Mucosa of rectum (tissue), 2 donors: ENCODE results near the gene VRTN.
"Not testable (repeated sequence)": the region's sequence is repeated elsewhere in the genome, so short reads cannot be mapped to it uniquely, and the experiment has no call there.

ENCODE experiments used
- H3K27ac ChIP-seq, 2 donors: one replicate each; pipeline ENCODE4 v1.7.0; 2013; ENCODE audit warnings: inconsistent platforms in 2 of 2, low read depth in 2 of 2, low read length in 2 of 2
- H3K27me3 ChIP-seq, 2 donors: one replicate each; pipeline ENCODE4 v1.7.0; 2013; ENCODE audit warnings: low read length in 2 of 2; ENCODE audit not compliant: control insufficient read depth in 2 of 2, insufficient read depth in 2 of 2
- H3K36me3 ChIP-seq, 2 donors: one replicate each; pipeline ENCODE4 v1.7.0; 2013; ENCODE audit warnings: low read length in 2 of 2; ENCODE audit not compliant: control insufficient read depth in 2 of 2, insufficient read depth in 2 of 2
- H3K4me1 ChIP-seq, 2 donors: one replicate each; pipeline ENCODE4 v1.7.0; 2013; ENCODE audit warnings: low read length in 2 of 2, mild to moderate bottlenecking in 1 of 2; ENCODE audit not compliant: control insufficient read depth in 2 of 2, insufficient read depth in 2 of 2
- H3K4me3 ChIP-seq, 2 donors: one replicate each; pipeline ENCODE4 v1.7.0; 2013; ENCODE audit warnings: low read length in 2 of 2
- H3K9ac ChIP-seq, 2 donors: one replicate each; pipeline ENCODE4 v1.7.0; 2013; ENCODE audit warnings: low read length in 2 of 2, low read depth in 1 of 2, mild to moderate bottlenecking in 1 of 2
- H3K9me3 ChIP-seq, 2 donors: one replicate each; pipeline ENCODE4 v1.7.0; 2013; ENCODE audit warnings: low read length in 2 of 2; ENCODE audit not compliant: control insufficient read depth in 2 of 2
- donor health status: healthy.
- donor health status: Normal muscosa, but diverticular disease.

Gene VRTN

GRCh38 chr14:74314576-74314975 is 33.7 kb upstream of the VRTN start:
- Histone ChIP-seq H3K9ac (no peak overlapping the region), H3K27ac (no peak overlapping the region)

GRCh38 chr14:74324931-74325361 is 23.3 kb upstream of the VRTN start:
- no peaks in the 10 kb centered on the region for H3K4me1 ChIP-seq
- no peaks in the 10 kb centered on the region for H3K36me3 ChIP-seq
- H3K4me3 ChIP-seq, result no peak overlapping the region
- H3K27ac ChIP-seq, result no peak overlapping the region
- H3K27me3 ChIP-seq, result no peaks in the 10 kb centered on the region
- H3K9ac ChIP-seq, result no peak overlapping the region
- no peaks in the 10 kb centered on the region for H3K9me3 ChIP-seq

More at GRCh38 chr14:74314576-74314975, 33.7 kb upstream of the VRTN start:
- no peaks in the 10 kb centered on the region for H3K36me3 ChIP-seq
- H3K27me3 ChIP-seq, result peaks cover 0 to 2% of the 10 kb centered on the region in 2 donors
- no peaks in the 10 kb centered on the region for H3K4me1 ChIP-seq
- no peaks in the 10 kb centered on the region for H3K9me3 ChIP-seq
- H3K4me3 ChIP-seq, result no peak overlapping the region

GRCh38 chr14:74325446-74325845 is 22.8 kb upstream of the VRTN start:
- H3K9ac ChIP-seq, result no peak overlapping the region
- no peaks in the 10 kb centered on the region for H3K9me3 ChIP-seq
- no peaks in the 10 kb centered on the region for H3K4me1 ChIP-seq
- no peaks in the 10 kb centered on the region for H3K36me3 ChIP-seq
- no peaks in the 10 kb centered on the region for H3K27me3 ChIP-seq
- H3K4me3 ChIP-seq, result no peak overlapping the region
- no peak overlapping the region for H3K27ac ChIP-seq

GRCh38 chr14:74326369-74327152 is 21.7 kb upstream of the VRTN start:
- Histone ChIP-seq H3K4me3 (no peak overlapping the region), H3K9me3 (no peaks in the 10 kb centered on the region), H3K4me1 (no peaks in the 10 kb centered on the region), H3K27ac (no peak overlapping the region), H3K9ac (no peak overlapping the region), H3K36me3 (no peaks in the 10 kb centered on the region), H3K27me3 (no peaks in the 10 kb centered on the region)

GRCh38 chr14:74329950-74330552 is 18.2 kb upstream of the VRTN start:
- H3K27ac ChIP-seq, H3K4me3 ChIP-seq, H3K9me3 ChIP-seq, H3K4me1 ChIP-seq, H3K27me3 ChIP-seq, H3K9ac ChIP-seq, H3K36me3 ChIP-seq: not testable (repeated sequence)

- Histone ChIP-seq H3K4me3 (no peak overlapping the region), H3K9ac (no peak overlapping the region), H3K9me3 (no peaks in the 10 kb centered on the region), H3K4me1 (no peaks in the 10 kb centered on the region), H3K27me3 (no peaks in the 10 kb centered on the region), H3K27ac (no peak overlapping the region), H3K36me3 (no peaks in the 10 kb centered on the region)
Observed at GRCh38 chr14:74333909-74334308, 14.4 kb upstream of the VRTN start.

GRCh38 chr14:74346341-74346740 is 1.9 kb upstream of the VRTN start:
- no peak overlapping the region for H3K27ac ChIP-seq
- no peak overlapping the region for H3K9ac ChIP-seq
- peaks cover 0 to 3% of the 10 kb centered on the region in 2 donors for H3K27me3 ChIP-seq
- H3K4me3 ChIP-seq, result no peak overlapping the region
- H3K4me1 ChIP-seq, result peaks cover 0 to 9% of the 10 kb centered on the region in 2 donors
- no peaks in the 10 kb centered on the region for H3K36me3 ChIP-seq
- no peaks in the 10 kb centered on the region for H3K9me3 ChIP-seq

GRCh38 chr14:74347097-74347794 is 1.0 kb upstream of the VRTN start:
- no peaks in the 10 kb centered on the region for H3K9me3 ChIP-seq
- H3K27ac ChIP-seq, result no peak overlapping the region
- H3K4me1 ChIP-seq, result peaks cover 0 to 9% of the 10 kb centered on the region in 2 donors
- no peak overlapping the region for H3K4me3 ChIP-seq
- H3K27me3 ChIP-seq, result peaks cover 0 to 3% of the 10 kb centered on the region in 2 donors
- no peaks in the 10 kb centered on the region for H3K36me3 ChIP-seq
- H3K9ac ChIP-seq, result no peak overlapping the region

- Histone ChIP-seq H3K27ac (no peak overlapping the region), H3K36me3 (no peaks in the 10 kb centered on the region), H3K27me3 (peaks cover 0 to 3% of the 10 kb centered on the region in 2 donors), H3K9me3 (no peaks in the 10 kb centered on the region), H3K9ac (no peak overlapping the region), H3K4me1 (peaks cover 0 to 9% of the 10 kb centered on the region in 2 donors), H3K4me3 (no peak overlapping the region)
Observed at GRCh38 chr14:74347795-74348100, 523 bp upstream of the VRTN start.

- no peak overlapping the region for H3K4me3 ChIP-seq
- no peak overlapping the region for H3K9ac ChIP-seq
- no peak overlapping the region for H3K27ac ChIP-seq
- H3K36me3 ChIP-seq, result no peaks in the 10 kb centered on the region
- H3K27me3 ChIP-seq, result peaks cover 0 to 3% of the 10 kb centered on the region in 2 donors
- peaks cover 0 to 9% of the 10 kb centered on the region in 2 donors for H3K4me1 ChIP-seq
- no peaks in the 10 kb centered on the region for H3K9me3 ChIP-seq
Observed at GRCh38 chr14:74348735-74349463, 628 bp downstream of the VRTN start.
